Measurements from ENCODE around the gene HSDL1.

The HSDL1 gene

GRCh38 chr16:84155771-84156170, 10.8 kb upstream of the HSDL1 start:
- no peak for TF ChIP-seq CTCF (conservative IDR thresholded peaks at IDR 0.05; ENCODE audit: low read depth)
- no peak for DNase-seq (ENCODE audit: low spot score)
- CTCF ChIA-PET, result interaction anchor here (0.6 to 1.0 kb wide), 2 partner anchors 20 to 218 kb away, joined by 3 to 4 read pairs; no protein-coding TSS in a partner anchor
- H3K27ac ChIP-seq, result no peak overlapping the region
- POLR2A ChIA-PET (ENCODE audit: low non-redundant PET), result no interaction called here

- TF ChIP-seq CTCF (conservative IDR thresholded peaks at IDR 0.05; ENCODE audit: low read depth), result no peak
- ChIA-PET CTCF (interaction anchor here (0.6 to 1.0 kb wide), 2 partner anchors 21 to 218 kb away, joined by 3 to 4 read pairs; no protein-coding TSS in a partner anchor), POLR2A (ENCODE audit: low non-redundant PET) (no interaction called here)
- no peak for DNase-seq (ENCODE audit: low spot score)
- H3K27ac ChIP-seq, result no peak overlapping the region
Measured at GRCh38 chr16:84155226-84155625, 10.2 kb upstream of the HSDL1 start.

- H3K27ac ChIP-seq, result no peak overlapping the region
- ChIA-PET POLR2A (ENCODE audit: low non-redundant PET) (interaction anchor here (1.1 kb wide), 1 partner anchor 9 kb away, joined by 4 read pairs; the partner anchor contains the start of genes DNAAF1 and HSDL1), CTCF (no interaction called here)
- TF ChIP-seq CTCF (conservative IDR thresholded peaks at IDR 0.05; ENCODE audit: low read depth), result no peak
- DNase-seq (ENCODE audit: low spot score), result no peak
Measured at GRCh38 chr16:84153660-84154214, 8.8 kb upstream of the HSDL1 start.

- H3K27ac ChIP-seq, result no peak overlapping the region
- no peak for TF ChIP-seq CTCF (conservative IDR thresholded peaks at IDR 0.05; ENCODE audit: low read depth)
- POLR2A ChIA-PET (ENCODE audit: low non-redundant PET), result no interaction called here
- DNase-seq (ENCODE audit: low spot score), result no peak
- CTCF ChIA-PET, result interaction anchor here (0.7 to 0.9 kb wide), 2 partner anchors 16 to 37 kb away, joined by 3 read pairs; no protein-coding TSS in a partner anchor
Measured at GRCh38 chr16:84150926-84151325, 5.9 kb upstream of the HSDL1 start.

GRCh38 chr16:84144209-84144858, 643 bp downstream of the HSDL1 start:
- CTCF ChIA-PET, result interaction anchor here (0.6 to 1.7 kb wide), 5 partner anchors 25 to 138 kb away, joined by 3 to 5 read pairs (median 4); partner anchors contain the start of gene TAF1C
- peak; percentile 22 for DNase-seq (ENCODE audit: low spot score)
- POLR2A ChIA-PET (ENCODE audit: low non-redundant PET), result interaction anchor here (1.4 kb wide), 1 partner anchor 10 kb away, joined by 4 read pairs; no protein-coding TSS in a partner anchor
- H3K27ac ChIP-seq, result peak overlapping the region; percentile 73
- 0 out of 2 replicates have a peak, but pooled peaks have one; percentile 16 for TF ChIP-seq CTCF (conservative IDR thresholded peaks at IDR 0.05; ENCODE audit: low read depth)

- CTCF ChIA-PET, result interaction anchor here (0.6 to 1.7 kb wide), 3 partner anchors 29 to 138 kb away, joined by 3 to 5 read pairs (median 3); partner anchors contain the start of gene TAF1C
- POLR2A ChIA-PET (ENCODE audit: low non-redundant PET), result no interaction called here
- no peak for DNase-seq (ENCODE audit: low spot score)
Measured at GRCh38 chr16:84143784-84144199, 1.2 kb downstream of the HSDL1 start.

More at GRCh38 chr16:84143784-84144199, 1.2 kb downstream of the HSDL1 start:
- H3K27ac ChIP-seq, result peak overlapping the region; percentile 73
- TF ChIP-seq CTCF (conservative IDR thresholded peaks at IDR 0.05; ENCODE audit: low read depth), result no peak

All from RWPE1 (cell line).